HepG2 (cell line): Measurements from ENCODE around the gene FAM234A. TPM values are rescaled to one million over a fixed set of nuclear protein-coding genes. Genes with fewer than 3 reads are reported as not detected.

Source experiments
- IKZF4 ChIP-seq: sonication (generic); formaldehyde crosslinking; IDR thresholded peaks from 2 replicates; pipeline ENCODE4 v1.5.1; 2020; ENCODE audit warnings: borderline replicate concordance, mild to moderate bottlenecking, low read depth, missing genetic modification reagents; ENCODE audit errors: not compliant biosample characterization
- KDM4B ChIP-seq: sonication (generic); formaldehyde crosslinking; IDR thresholded peaks from 2 replicates; pipeline ENCODE4 v1.4.0; 2020; ENCODE audit warnings: missing genetic modification reagents
- KDM6A ChIP-seq: IDR thresholded peaks from 2 replicates; pipeline ENCODE4 v1.6.1; 2016; ENCODE audit warnings: low read depth
- KLF11 ChIP-seq: IDR thresholded peaks from 2 replicates; pipeline ENCODE4 v1.6.1; 2016; ENCODE audit warnings: missing compliant biosample characterization
- PHF8 ChIP-seq: sonication (generic); formaldehyde crosslinking; IDR thresholded peaks from 2 replicates; pipeline ENCODE4 v1.5.0; 2020; ENCODE audit warnings: missing genetic modification reagents
- ZNF510 ChIP-seq: sonication (generic); formaldehyde crosslinking; IDR thresholded peaks from 2 replicates; pipeline ENCODE4 v1.4.0; 2020; ENCODE audit warnings: low read depth, mild to moderate bottlenecking, missing genetic modification reagents
- ZNF672 ChIP-seq: sonication (generic); formaldehyde crosslinking; IDR thresholded peaks from 2 replicates; pipeline ENCODE4 v1.8.1; 2022; ENCODE audit warnings: missing genetic modification reagents
- polyA plus RNA-seq, 8 experiments: library from polyadenylated mRNA; depleted of rRNA in 3 of 8; stranded (reverse) in 7 of 8; unstranded in 1 of 8; fragments of >200 nt; fragmentation: Illumina TruSeq in 4 of 8; extraction: Trizol in 4 of 8; gene quantifications; 2 replicates each; pipeline versions ENCODE4 v1.2.1 to v1.2.3, GENCODE V29; 2011 to 2016; ENCODE audit warnings: low read depth in 4 of 8, missing spikeins in 1 of 8, mixed read lengths in 1 of 8; ENCODE audit not compliant: insufficient read depth in 1 of 8
- total RNA-seq, 5 experiments: library from RNA; depleted of rRNA; stranded (reverse); fragments of >200 nt; fragmentation: Illumina TruSeq; extraction: Trizol; gene quantifications; 2 replicates each; pipeline ENCODE4 v1.2.3, GENCODE V29; 2016; ENCODE audit warnings: low read depth in 1 of 5
- TF ChIP-seq, protein P1 (sequence below): sonication (generic); formaldehyde crosslinking; IDR thresholded peaks from 2 replicates; pipeline ENCODE4 v1.4.0; 2020; ENCODE audit warnings: missing genetic modification reagents, low read depth, mild to moderate bottlenecking, borderline replicate concordance
- TF ChIP-seq, protein P2 (sequence below): sonication (generic); formaldehyde crosslinking; IDR thresholded peaks from 2 replicates; pipeline ENCODE4 v1.4.0; 2020; ENCODE audit warnings: missing genetic modification reagents
- TF ChIP-seq, protein P3 (sequence below): sonication (generic); formaldehyde crosslinking; IDR thresholded peaks from 2 replicates; pipeline ENCODE4 v1.5.0; 2020; ENCODE audit warnings: missing genetic modification reagents
- TF ChIP-seq, protein P4 (sequence below): sonication (generic); formaldehyde crosslinking; IDR thresholded peaks from 2 replicates; pipeline ENCODE4 v1.5.1; 2020; ENCODE audit warnings: missing genetic modification reagents, mild to moderate bottlenecking, borderline replicate concordance
- TF ChIP-seq, protein P5 (sequence below): sonication (generic); formaldehyde crosslinking; IDR thresholded peaks from 2 replicates; pipeline ENCODE4 v1.8.1; 2023; ENCODE audit warnings: mild to moderate bottlenecking, missing genetic modification reagents
- TF ChIP-seq, protein P6 (sequence below): sonication (generic); formaldehyde crosslinking; IDR thresholded peaks from 2 replicates; pipeline ENCODE4 v1.4.0; 2020; ENCODE audit warnings: mild to moderate bottlenecking, missing genetic modification reagents

The FAM234A gene
- total and polyA plus RNA-seq, 2 of the 13 experiments (the other 11 are each of a cell fraction or from before 2014, with no cell fraction given) = 29.2 to 34.4 TPM

DNA sequence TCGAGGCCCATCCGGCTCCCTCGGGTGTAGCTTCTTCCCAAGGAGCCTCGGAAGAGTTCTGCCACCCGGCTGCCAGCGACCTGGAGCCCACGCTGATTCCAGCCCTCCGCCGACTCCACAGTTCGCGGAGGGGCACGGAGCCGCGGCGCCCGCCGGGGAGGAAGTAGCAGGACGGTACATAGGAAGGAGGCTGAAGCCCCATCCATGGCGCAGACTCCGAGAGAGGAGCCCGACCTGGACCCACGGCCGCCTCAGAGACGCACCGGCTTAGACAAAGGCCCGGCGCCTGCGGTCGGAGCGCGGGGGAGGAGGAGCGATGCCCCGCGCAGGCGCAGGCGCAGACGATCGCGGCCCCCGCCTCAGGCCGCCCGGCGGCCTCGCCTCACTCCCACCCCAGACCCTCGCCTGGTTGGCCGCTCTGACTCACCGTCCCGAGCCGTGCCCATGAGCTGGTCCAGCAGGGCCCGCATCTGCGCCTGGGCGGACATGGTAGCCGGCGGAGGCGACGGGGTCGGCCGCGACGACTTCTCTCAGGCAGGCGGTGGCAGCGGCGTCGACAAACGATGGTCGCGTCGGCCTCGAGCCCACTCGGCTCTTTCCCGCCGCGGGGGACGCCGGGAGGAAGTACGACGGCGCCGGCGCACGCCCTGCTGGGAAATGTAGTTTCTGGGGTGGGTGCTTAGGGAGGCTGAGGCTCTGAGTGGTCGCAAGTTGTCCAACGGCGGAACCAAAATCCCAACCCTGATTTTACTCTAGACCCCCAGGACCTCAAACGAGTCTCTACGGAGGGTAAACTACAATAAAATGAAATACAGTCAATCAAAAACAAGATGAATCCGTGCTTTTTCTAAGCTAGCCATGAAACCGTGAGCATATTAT, 5.5 kb upstream of the FAM234A start, which contains the start of gene LUC7L (continued):
- TF ChIP-seq, protein P1, sequence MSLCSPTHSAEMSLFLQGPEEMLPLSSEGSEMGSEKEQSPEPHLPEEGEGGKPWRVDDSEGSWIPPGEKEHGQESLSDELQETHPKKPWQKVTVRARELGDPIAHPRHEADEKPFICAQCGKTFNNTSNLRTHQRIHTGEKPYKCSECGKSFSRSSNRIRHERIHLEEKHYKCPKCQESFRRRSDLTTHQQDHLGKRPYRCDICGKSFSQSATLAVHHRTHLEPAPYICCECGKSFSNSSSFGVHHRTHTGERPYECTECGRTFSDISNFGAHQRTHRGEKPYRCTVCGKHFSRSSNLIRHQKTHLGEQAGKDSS (CRISPR knock-in tag) = peak; percentile 89; the same call in 1 of the 2 replicates
- peak; percentile 69; the same call in 1 of the 2 replicates for TF ChIP-seq ZNF510 (CRISPR knock-in tag)
- TF ChIP-seq IKZF4 = peak; percentile 95
- TF ChIP-seq, protein P2, sequence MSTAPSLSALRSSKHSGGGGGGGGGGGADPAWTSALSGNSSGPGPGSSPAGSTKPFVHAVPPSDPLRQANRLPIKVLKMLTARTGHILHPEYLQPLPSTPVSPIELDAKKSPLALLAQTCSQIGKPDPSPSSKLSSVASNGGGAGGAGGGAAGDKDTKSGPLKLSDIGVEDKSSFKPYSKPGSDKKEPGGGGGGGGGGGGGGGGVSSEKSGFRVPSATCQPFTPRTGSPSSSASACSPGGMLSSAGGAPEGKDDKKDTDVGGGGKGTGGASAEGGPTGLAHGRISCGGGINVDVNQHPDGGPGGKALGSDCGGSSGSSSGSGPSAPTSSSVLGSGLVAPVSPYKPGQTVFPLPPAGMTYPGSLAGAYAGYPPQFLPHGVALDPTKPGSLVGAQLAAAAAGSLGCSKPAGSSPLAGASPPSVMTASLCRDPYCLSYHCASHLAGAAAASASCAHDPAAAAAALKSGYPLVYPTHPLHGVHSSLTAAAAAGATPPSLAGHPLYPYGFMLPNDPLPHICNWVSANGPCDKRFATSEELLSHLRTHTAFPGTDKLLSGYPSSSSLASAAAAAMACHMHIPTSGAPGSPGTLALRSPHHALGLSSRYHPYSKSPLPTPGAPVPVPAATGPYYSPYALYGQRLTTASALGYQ = peak; percentile 91
- TF ChIP-seq, protein P3, sequence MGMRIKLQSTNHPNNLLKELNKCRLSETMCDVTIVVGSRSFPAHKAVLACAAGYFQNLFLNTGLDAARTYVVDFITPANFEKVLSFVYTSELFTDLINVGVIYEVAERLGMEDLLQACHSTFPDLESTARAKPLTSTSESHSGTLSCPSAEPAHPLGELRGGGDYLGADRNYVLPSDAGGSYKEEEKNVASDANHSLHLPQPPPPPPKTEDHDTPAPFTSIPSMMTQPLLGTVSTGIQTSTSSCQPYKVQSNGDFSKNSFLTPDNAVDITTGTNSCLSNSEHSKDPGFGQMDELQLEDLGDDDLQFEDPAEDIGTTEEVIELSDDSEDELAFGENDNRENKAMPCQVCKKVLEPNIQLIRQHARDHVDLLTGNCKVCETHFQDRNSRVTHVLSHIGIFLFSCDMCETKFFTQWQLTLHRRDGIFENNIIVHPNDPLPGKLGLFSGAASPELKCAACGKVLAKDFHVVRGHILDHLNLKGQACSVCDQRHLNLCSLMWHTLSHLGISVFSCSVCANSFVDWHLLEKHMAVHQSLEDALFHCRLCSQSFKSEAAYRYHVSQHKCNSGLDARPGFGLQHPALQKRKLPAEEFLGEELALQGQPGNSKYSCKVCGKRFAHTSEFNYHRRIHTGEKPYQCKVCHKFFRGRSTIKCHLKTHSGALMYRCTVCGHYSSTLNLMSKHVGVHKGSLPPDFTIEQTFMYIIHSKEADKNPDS (CRISPR knock-in tag) = no peak
- TF ChIP-seq, protein P4, sequence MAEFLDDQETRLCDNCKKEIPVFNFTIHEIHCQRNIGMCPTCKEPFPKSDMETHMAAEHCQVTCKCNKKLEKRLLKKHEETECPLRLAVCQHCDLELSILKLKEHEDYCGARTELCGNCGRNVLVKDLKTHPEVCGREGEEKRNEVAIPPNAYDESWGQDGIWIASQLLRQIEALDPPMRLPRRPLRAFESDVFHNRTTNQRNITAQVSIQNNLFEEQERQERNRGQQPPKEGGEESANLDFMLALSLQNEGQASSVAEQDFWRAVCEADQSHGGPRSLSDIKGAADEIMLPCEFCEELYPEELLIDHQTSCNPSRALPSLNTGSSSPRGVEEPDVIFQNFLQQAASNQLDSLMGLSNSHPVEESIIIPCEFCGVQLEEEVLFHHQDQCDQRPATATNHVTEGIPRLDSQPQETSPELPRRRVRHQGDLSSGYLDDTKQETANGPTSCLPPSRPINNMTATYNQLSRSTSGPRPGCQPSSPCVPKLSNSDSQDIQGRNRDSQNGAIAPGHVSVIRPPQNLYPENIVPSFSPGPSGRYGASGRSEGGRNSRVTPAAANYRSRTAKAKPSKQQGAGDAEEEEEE (CRISPR knock-in tag) = 0 out of 2 replicates have a peak, but pooled peaks have one; percentile 21
- no peak for TF ChIP-seq ZNF672
- TF ChIP-seq KDM4B = no peak; the same call in 1 of the 2 replicates
- no peak; the same call in 1 of the 2 replicates for TF ChIP-seq KDM6A (CRISPR knock-in tag)
- peak; percentile 70; the same call in 1 of the 2 replicates for TF ChIP-seq KLF11 (CRISPR knock-in tag)
- TF ChIP-seq, protein P5, sequence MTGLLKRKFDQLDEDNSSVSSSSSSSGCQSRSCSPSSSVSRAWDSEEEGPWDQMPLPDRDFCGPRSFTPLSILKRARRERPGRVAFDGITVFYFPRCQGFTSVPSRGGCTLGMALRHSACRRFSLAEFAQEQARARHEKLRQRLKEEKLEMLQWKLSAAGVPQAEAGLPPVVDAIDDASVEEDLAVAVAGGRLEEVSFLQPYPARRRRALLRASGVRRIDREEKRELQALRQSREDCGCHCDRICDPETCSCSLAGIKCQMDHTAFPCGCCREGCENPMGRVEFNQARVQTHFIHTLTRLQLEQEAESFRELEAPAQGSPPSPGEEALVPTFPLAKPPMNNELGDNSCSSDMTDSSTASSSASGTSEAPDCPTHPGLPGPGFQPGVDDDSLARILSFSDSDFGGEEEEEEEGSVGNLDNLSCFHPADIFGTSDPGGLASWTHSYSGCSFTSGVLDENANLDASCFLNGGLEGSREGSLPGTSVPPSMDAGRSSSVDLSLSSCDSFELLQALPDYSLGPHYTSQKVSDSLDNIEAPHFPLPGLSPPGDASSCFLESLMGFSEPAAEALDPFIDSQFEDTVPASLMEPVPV (CRISPR knock-in tag) = peak; percentile 99
- TF ChIP-seq PHF8 (CRISPR knock-in tag) = peak; percentile 100
- TF ChIP-seq, protein P6, sequence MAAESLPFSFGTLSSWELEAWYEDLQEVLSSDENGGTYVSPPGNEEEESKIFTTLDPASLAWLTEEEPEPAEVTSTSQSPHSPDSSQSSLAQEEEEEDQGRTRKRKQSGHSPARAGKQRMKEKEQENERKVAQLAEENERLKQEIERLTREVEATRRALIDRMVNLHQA = no peak
